MG63 (cell line): ENCODE data around the gene CASQ2. TPM values are rescaled to one million over a fixed set of nuclear protein-coding genes. Genes with fewer than 3 reads are reported as not detected.

Source experiments
- DNase-seq: peaks from one replicate; pipeline ENCODE4 v3.0.0-alpha.2; 2020
- H3K27me3 ChIP-seq: fragments of 250-450 bp; sonication (Bioruptor Pico); 2 replicates; pipeline ENCODE4 v1.5.1; 2020; ENCODE audit warnings: mild to moderate bottlenecking, moderate library complexity
- H3K36me3 ChIP-seq: fragments of 250-450 bp; sonication (Bioruptor Pico); 2 replicates; pipeline ENCODE4 v1.5.1; 2020; ENCODE audit warnings: mild to moderate bottlenecking, moderate library complexity
- H3K4me3 ChIP-seq: fragments of 250-450 bp; sonication (Bioruptor Pico); 2 replicates; pipeline ENCODE4 v1.5.1; 2020; ENCODE audit warnings: mild to moderate bottlenecking, moderate library complexity
- H3K9me3 ChIP-seq: fragments of 250-450 bp; sonication (Bioruptor Pico); 2 replicates; pipeline ENCODE4 v1.5.1; 2020; ENCODE audit warnings: mild to moderate bottlenecking, moderate library complexity
- total RNA-seq: library from RNA; depleted of rRNA; stranded (reverse); fragments of >200 nt; shearing (Covaris generic); gene quantifications from 2 replicates; pipeline ENCODE4 v1.2.3, GENCODE V29; 2014; ENCODE audit warnings: low replicate concordance

Gene CASQ2
- total RNA-seq, 1 experiment from 2014 or later: not detected

DNA sequence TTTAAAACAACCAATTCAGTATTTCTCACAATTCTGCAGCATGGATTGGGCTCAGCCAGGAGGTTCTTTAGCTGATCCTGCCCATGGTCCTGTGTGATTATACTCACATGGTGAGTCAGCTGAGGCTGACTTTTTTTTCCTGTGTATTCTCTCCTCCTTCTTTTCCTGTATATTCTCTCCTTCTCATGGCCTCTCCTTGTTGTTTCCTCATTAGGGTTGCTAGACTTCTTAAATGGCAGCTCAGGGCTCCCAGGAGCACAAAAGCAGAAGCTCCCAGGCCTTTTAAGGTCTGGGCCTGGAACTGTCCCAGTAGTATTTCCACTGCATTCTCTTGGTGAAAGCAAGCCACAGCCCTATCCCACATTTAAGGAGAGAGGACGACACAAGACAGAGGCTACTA lies 99.9 kb downstream of the CASQ2 start:
- DNase-seq: no peak
- peaks cover 76% of the 10 kb centered on the region for H3K36me3 ChIP-seq
- peaks cover 13% of the 10 kb centered on the region for H3K9me3 ChIP-seq
- H3K4me3 ChIP-seq: no peak overlapping the region
- no peaks in the 10 kb centered on the region for H3K27me3 ChIP-seq

- H3K4me3 ChIP-seq: no peak overlapping the region
- H3K36me3 ChIP-seq: peaks cover 85% of the 10 kb centered on the region
- no peaks in the 10 kb centered on the region for H3K27me3 ChIP-seq
- DNase-seq: no peak
- H3K9me3 ChIP-seq: peaks cover 13% of the 10 kb centered on the region
Observed at GRCh38 chr1:115666702-115667101, 101.8 kb downstream of the CASQ2 start.

- no peak overlapping the region for H3K4me3 ChIP-seq
- no peaks in the 10 kb centered on the region for H3K27me3 ChIP-seq
- peaks cover 80% of the 10 kb centered on the region for H3K36me3 ChIP-seq
- DNase-seq: no peak
- peaks cover 13% of the 10 kb centered on the region for H3K9me3 ChIP-seq
Observed at GRCh38 chr1:115666206-115666605, 102.3 kb downstream of the CASQ2 start.

GRCh38 chr1:115665319-115666096 lies 103.0 kb downstream of the CASQ2 start:
- no peak for DNase-seq
- Histone ChIP-seq H3K27me3 (no peaks in the 10 kb centered on the region), H3K4me3 (no peak overlapping the region), H3K36me3 (peaks cover 81% of the 10 kb centered on the region), H3K9me3 (peaks cover 13% of the 10 kb centered on the region)

- Histone ChIP-seq H3K27me3 (no peaks in the 10 kb centered on the region), H3K9me3 (no peaks in the 10 kb centered on the region; the same call in 1 of the 2 replicates), H3K36me3 (peaks cover 62% of the 10 kb centered on the region), H3K4me3 (no peak overlapping the region)
- DNase-seq: no peak
Observed at GRCh38 chr1:115661157-115661556, 107.4 kb downstream of the CASQ2 start.

- Histone ChIP-seq H3K4me3 (no peak overlapping the region), H3K36me3 (peaks cover 60% of the 10 kb centered on the region), H3K27me3 (no peaks in the 10 kb centered on the region), H3K9me3 (no peaks in the 10 kb centered on the region; the same call in 1 of the 2 replicates)
- DNase-seq: no peak
Observed at GRCh38 chr1:115660151-115660550, 108.4 kb downstream of the CASQ2 start.

DNA sequence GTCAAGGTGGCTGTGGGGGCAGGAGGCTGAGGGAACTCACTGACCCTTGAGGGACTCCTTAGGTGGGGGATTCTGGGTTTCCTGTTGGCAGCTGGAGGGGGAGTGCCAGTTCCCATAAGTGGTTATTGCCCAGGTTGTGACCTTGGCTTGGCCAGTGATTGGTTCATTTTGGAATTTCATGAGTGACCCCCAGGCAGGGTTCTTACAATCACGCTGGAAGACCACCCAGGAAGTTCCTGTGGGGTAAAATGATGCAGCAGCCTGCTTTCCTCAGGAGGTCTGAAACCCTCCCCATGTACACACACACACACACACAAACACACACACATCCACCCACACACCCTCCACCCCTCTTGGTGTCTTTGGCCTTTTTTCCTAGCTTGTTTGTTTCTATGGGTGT lies 109.9 kb downstream of the CASQ2 start:
- Histone ChIP-seq H3K36me3 (peaks cover 57% of the 10 kb centered on the region), H3K27me3 (no peaks in the 10 kb centered on the region), H3K9me3 (no peaks in the 10 kb centered on the region; the same call in 1 of the 2 replicates), H3K4me3 (no peak overlapping the region)
- no peak for DNase-seq

DNA sequence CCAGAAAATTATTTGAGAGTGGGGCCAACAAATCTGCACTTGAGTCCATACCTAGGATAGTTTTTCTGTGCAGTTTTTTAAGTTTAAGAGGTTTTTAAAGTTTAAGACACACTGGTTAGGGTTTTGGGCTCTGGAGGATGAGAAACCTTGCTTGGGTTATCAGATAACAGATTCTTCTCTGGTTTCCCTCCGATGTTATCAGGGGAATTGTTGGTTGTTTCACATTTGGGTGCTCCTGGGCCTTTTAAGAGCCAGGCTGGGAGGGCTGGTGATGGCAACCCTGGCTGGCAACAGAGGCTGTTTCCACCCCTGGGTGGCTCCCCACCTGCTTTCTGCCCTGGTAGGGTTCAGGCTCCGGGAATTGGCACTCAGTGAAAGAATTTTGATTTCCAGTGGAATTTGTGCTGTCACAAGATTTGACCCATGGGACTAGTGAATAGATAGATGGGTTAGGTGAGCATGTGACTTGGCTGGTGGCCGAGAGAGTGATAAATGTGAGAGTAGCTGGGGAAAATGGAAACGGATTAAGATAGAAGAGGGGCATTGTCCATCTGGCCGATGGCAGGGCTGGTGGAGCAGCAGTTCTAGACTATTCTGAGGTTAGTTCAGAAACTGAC lies 111.9 kb downstream of the CASQ2 start:
- H3K36me3 ChIP-seq: peaks cover 64% of the 10 kb centered on the region
- no peaks in the 10 kb centered on the region; the same call in 1 of the 2 replicates for H3K9me3 ChIP-seq
- no peaks in the 10 kb centered on the region for H3K27me3 ChIP-seq
- no peak overlapping the region for H3K4me3 ChIP-seq
- DNase-seq: no peak

GRCh38 chr1:115655916-115656315 lies 112.6 kb downstream of the CASQ2 start:
- H3K27me3 ChIP-seq: no peaks in the 10 kb centered on the region
- no peak for DNase-seq
- peaks cover 66% of the 10 kb centered on the region for H3K36me3 ChIP-seq
- no peaks in the 10 kb centered on the region; the same call in 1 of the 2 replicates for H3K9me3 ChIP-seq
- no peak overlapping the region for H3K4me3 ChIP-seq

- Histone ChIP-seq H3K27me3 (no peaks in the 10 kb centered on the region), H3K9me3 (no peaks in the 10 kb centered on the region; the same call in 1 of the 2 replicates), H3K36me3 (peaks cover 63% of the 10 kb centered on the region), H3K4me3 (no peak overlapping the region)
- DNase-seq: no peak
Observed at GRCh38 chr1:115655306-115655663, 113.2 kb downstream of the CASQ2 start.

DNA sequence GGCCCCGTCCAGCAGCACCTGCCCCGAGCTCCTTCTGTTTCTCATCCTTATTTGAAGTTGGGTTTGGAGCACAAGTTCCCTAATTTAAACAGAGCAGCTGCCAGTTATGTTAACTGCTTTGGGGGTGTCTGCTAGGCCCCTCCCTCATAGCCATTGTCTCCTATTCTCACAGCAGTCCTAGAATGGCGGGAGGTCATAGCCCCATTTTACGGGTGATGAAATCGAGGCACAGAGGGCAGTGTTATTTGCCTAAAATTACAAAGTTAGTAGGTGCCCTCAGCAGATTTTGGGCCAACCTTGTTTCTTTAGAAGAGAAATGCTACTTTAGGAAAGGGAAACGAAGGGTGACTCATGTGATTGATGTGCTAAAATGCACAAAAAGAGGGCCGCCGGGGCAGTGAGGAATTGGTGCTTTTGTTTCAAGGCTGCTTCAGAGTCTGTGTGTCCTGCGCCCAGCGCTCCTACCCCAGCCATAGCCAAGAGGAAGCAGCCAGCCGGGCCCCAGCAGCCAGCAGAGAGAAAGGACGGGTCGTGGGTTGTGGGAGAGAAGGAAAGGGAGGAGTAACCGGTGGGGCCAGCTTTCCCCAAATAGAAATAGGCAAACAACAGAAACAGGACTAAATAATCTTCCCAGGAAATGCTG lies 113.7 kb downstream of the CASQ2 start:
- H3K27me3 ChIP-seq: no peaks in the 10 kb centered on the region
- DNase-seq: no peak
- H3K4me3 ChIP-seq: no peak overlapping the region
- H3K36me3 ChIP-seq: peaks cover 60% of the 10 kb centered on the region
- no peaks in the 10 kb centered on the region; the same call in 1 of the 2 replicates for H3K9me3 ChIP-seq

DNA sequence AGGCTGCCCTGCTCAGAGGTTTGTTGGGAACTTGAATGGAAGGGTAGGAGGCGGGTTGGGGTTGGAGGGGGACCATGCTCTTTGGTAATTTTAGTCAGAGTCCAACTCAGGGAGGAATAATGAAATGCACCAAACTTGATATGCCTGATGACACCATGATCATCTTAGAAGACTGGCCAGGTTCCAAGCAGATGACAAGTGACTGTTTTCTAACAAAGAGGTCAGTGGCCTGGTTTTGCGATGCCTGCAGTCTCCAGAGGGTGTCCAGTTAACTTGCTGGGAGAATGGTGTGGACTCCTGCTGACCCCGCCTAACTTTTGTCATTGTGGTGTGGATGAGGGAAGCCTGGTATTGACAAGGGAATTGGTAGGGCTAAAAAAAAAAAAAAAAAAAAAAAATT lies 114.4 kb downstream of the CASQ2 start:
- H3K9me3 ChIP-seq: no peaks in the 10 kb centered on the region; the same call in 1 of the 2 replicates
- H3K27me3 ChIP-seq: no peaks in the 10 kb centered on the region
- no peak overlapping the region for H3K4me3 ChIP-seq
- H3K36me3 ChIP-seq: peaks cover 60% of the 10 kb centered on the region
- no peak for DNase-seq

DNA sequence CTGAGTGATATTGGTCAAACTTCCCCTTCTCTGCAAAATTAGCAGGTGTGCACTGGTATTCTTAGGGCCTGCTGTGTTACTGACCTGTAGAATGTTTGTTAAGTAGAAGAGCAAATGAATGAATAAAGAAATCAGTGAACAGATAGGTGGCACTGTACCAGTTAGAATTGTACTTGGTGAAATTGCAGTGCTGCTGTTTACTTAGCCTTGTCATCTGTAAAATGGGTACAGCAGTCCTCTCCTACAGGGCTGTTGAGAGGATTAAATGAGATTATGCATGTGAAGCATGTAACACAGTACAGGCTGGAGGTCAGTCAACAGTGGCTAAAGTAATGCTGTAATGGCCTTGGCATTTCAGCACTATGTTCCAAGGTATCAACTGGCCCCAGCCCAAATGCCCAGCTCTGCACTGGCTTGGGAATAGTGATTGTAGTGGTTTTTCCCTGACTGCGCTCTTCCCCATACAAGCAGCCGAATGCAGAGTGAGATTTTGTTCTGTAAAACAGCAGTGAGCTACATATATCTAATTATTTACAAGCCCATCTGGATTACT lies 116.2 kb downstream of the CASQ2 start:
- Histone ChIP-seq H3K4me3 (no peak overlapping the region), H3K27me3 (no peaks in the 10 kb centered on the region), H3K36me3 (peaks cover 47% of the 10 kb centered on the region), H3K9me3 (no peaks in the 10 kb centered on the region; the same call in 1 of the 2 replicates)
- DNase-seq: no peak

DNA sequence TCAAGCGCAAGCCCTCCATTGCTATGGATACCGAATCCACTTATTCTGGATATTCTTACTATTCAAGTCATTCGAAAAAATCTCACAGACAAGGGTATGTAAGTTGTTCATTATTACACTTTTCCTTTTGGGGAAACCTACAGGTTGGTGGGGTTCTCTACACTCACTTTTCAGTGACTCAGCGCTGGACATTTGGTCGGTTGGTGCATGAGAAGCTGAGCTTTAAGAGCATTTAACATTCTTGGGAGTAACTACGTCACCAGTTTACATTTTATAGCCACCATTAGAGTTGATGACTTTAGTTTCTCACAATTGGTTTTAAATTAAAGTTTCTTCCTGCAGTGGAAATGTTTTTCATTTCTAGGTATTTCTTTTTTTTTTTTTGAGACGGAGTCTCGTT lies 117.1 kb downstream of the CASQ2 start:
- H3K4me3 ChIP-seq: no peak overlapping the region
- H3K27me3 ChIP-seq: no peaks in the 10 kb centered on the region
- peaks cover 47% of the 10 kb centered on the region for H3K36me3 ChIP-seq
- DNase-seq: no peak
- no peaks in the 10 kb centered on the region for H3K9me3 ChIP-seq

DNA sequence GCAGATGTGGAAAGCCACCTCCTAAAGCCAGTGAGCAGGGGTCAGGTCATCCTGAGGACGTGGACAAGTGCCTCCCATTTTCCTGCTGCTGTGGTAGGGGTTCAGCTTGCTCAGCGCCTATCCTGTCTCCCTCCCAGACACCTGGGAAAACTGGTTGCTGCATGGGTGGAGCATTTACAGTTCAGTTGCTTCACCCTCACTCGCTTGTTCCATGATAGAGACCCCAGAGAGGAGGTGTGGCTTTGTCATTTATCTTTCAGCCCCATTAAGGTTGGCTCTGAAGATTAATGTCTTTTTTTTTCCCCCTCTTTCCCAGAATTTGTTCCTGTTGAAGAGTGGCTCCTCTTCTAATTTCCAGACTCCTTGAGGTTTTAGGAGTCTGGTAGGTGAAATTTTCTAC lies 117.6 kb downstream of the CASQ2 start:
- Histone ChIP-seq H3K9me3 (no peaks in the 10 kb centered on the region), H3K4me3 (no peak overlapping the region), H3K36me3 (peaks cover 42% of the 10 kb centered on the region), H3K27me3 (no peaks in the 10 kb centered on the region)
- no peak for DNase-seq
